Memory B cell (primary cell): ENCODE results near the gene HSFX2.
"Not testable (repeated sequence)": the region's sequence is repeated elsewhere in the genome, so short reads cannot be mapped to it uniquely, and the experiment has no call there.

Experiments
- ATAC-seq: fragments of 150-1000 bp; cut with Tn5 transposase; 2 replicates; pipeline ENCODE4 v1.10.0; 2021; ENCODE audit warnings: low read depth, mild to moderate bottlenecking, moderate library complexity
- DNase-seq, 2 donors: peaks; one replicate each; pipeline ENCODE4 v3.0.0; 2022; ENCODE audit warnings: low spot score in 2 of 2
- H3K27ac Mint-ChIP-seq: one replicate; pipeline ENCODE4 v1.8.0; 2022; ENCODE audit warnings: mild to moderate bottlenecking, moderate library complexity, mixed read lengths
- H3K27me3 Mint-ChIP-seq: one replicate; pipeline ENCODE4 v1.8.0; 2022; ENCODE audit warnings: mixed read lengths
- H3K36me3 Mint-ChIP-seq: one replicate; pipeline ENCODE4 v1.8.0; 2022; ENCODE audit warnings: mild to moderate bottlenecking, mixed read lengths
- H3K4me1 Mint-ChIP-seq: one replicate; pipeline ENCODE4 v1.8.0; 2022; ENCODE audit warnings: mixed read lengths
- H3K4me3 Mint-ChIP-seq: one replicate; pipeline ENCODE4 v1.8.0; 2022; ENCODE audit warnings: mild to moderate bottlenecking, moderate library complexity, mixed read lengths
- H3K9me3 Mint-ChIP-seq: one replicate; pipeline ENCODE4 v1.8.0; 2022; ENCODE audit warnings: mixed read lengths

Gene HSFX2

GRCh38 chrX:149619662-149620061 is 24.5 kb upstream of the HSFX2 start:
- not testable (repeated sequence) for H3K9me3 Mint-ChIP-seq, ATAC-seq, H3K4me3 Mint-ChIP-seq, H3K27ac Mint-ChIP-seq, H3K27me3 Mint-ChIP-seq, DNase-seq, H3K4me1 Mint-ChIP-seq, H3K36me3 Mint-ChIP-seq

GRCh38 chrX:149618871-149619270 is 23.8 kb upstream of the HSFX2 start:
- no peaks in the 10 kb centered on the region for H3K27me3 Mint-ChIP-seq

GRCh38 chrX:149611623-149612175 is 16.6 kb upstream of the HSFX2 start:
- Mint-ChIP-seq H3K9me3 (no peaks in the 10 kb centered on the region), H3K4me1 (peaks cover 6% of the 10 kb centered on the region), H3K27ac (peak overlapping the region; percentile 62)

More at GRCh38 chrX:149618871-149619270, 23.8 kb upstream of the HSFX2 start:
- no peak overlapping the region for H3K27ac Mint-ChIP-seq
- ATAC-seq (no peak), DNase-seq (no peak)
- H3K36me3 Mint-ChIP-seq = no peaks in the 10 kb centered on the region
- H3K9me3 Mint-ChIP-seq = no peaks in the 10 kb centered on the region
- no peaks in the 10 kb centered on the region for H3K4me1 Mint-ChIP-seq
- H3K4me3 Mint-ChIP-seq = no peak overlapping the region

GRCh38 chrX:149610511-149610910 is 15.4 kb upstream of the HSFX2 start:
- Mint-ChIP-seq H3K36me3 (peaks cover 9% of the 10 kb centered on the region), H3K9me3 (no peaks in the 10 kb centered on the region), H3K4me3 (no peak overlapping the region), H3K27ac (no peak overlapping the region), H3K27me3 (no peaks in the 10 kb centered on the region), H3K4me1 (peaks cover 6% of the 10 kb centered on the region)
- no peak for DNase-seq
- ATAC-seq = no peak

More at GRCh38 chrX:149611623-149612175, 16.6 kb upstream of the HSFX2 start:
- Mint-ChIP-seq H3K27me3 (no peaks in the 10 kb centered on the region), H3K4me3 (no peak overlapping the region), H3K36me3 (peaks cover 4% of the 10 kb centered on the region)
- no peak for ATAC-seq
- DNase-seq = no peak

- DNase-seq = no peak
- peaks cover 22% of the 10 kb centered on the region for H3K36me3 Mint-ChIP-seq
- H3K4me1 Mint-ChIP-seq = peaks cover 2% of the 10 kb centered on the region
- H3K9me3 Mint-ChIP-seq = no peaks in the 10 kb centered on the region
- no peaks in the 10 kb centered on the region for H3K27me3 Mint-ChIP-seq
- H3K27ac Mint-ChIP-seq = no peak overlapping the region
- H3K4me3 Mint-ChIP-seq = no peak overlapping the region
- no peak for ATAC-seq
These were observed 12.6 kb upstream of the HSFX2 start for GRCh38 chrX:149607699-149608098.

- DNase-seq, H3K9me3 Mint-ChIP-seq, ATAC-seq, H3K27ac Mint-ChIP-seq, H3K27me3 Mint-ChIP-seq, H3K4me1 Mint-ChIP-seq, H3K4me3 Mint-ChIP-seq: not testable (repeated sequence)
- peaks cover 22% of the 10 kb centered on the region for H3K36me3 Mint-ChIP-seq
These were observed 10.3 kb upstream of the HSFX2 start for GRCh38 chrX:149605248-149605885.

GRCh38 chrX:149598603-149599002 is 3.5 kb upstream of the HSFX2 start:
- H3K9me3 Mint-ChIP-seq, ATAC-seq, H3K36me3 Mint-ChIP-seq, DNase-seq, H3K27ac Mint-ChIP-seq, H3K4me1 Mint-ChIP-seq, H3K27me3 Mint-ChIP-seq, H3K4me3 Mint-ChIP-seq: not testable (repeated sequence)

GRCh38 chrX:149595943-149596342 is 829 bp upstream of the HSFX2 start:
- H3K4me1 Mint-ChIP-seq, ATAC-seq, DNase-seq, H3K36me3 Mint-ChIP-seq, H3K27ac Mint-ChIP-seq, H3K27me3 Mint-ChIP-seq, H3K9me3 Mint-ChIP-seq, H3K4me3 Mint-ChIP-seq: not testable (repeated sequence)

GRCh38 chrX:149590993-149591392 is 4.1 kb downstream of the HSFX2 start:
- ATAC-seq, H3K27ac Mint-ChIP-seq, H3K36me3 Mint-ChIP-seq, DNase-seq, H3K4me1 Mint-ChIP-seq, H3K4me3 Mint-ChIP-seq, H3K27me3 Mint-ChIP-seq, H3K9me3 Mint-ChIP-seq: not testable (repeated sequence)

- DNase-seq, H3K27me3 Mint-ChIP-seq, ATAC-seq, H3K27ac Mint-ChIP-seq, H3K4me1 Mint-ChIP-seq, H3K4me3 Mint-ChIP-seq, H3K36me3 Mint-ChIP-seq, H3K9me3 Mint-ChIP-seq: not testable (repeated sequence)
These were observed 7.8 kb downstream of the HSFX2 start, which contains the start of gene MAGEA9B for GRCh38 chrX:149587359-149587758. TSS of gene MAGEA9B (minus strand) at chrX:149587459. CDS start at chrX:149583179, 4,280 bp downstream.

- ATAC-seq, H3K27ac Mint-ChIP-seq: not testable (repeated sequence)
These were observed 9.5 kb downstream of the HSFX2 start for GRCh38 chrX:149585631-149586030.

GRCh38 chrX:149573456-149573855 is 21.7 kb downstream of the HSFX2 start:
- H3K27me3 Mint-ChIP-seq, DNase-seq: not testable (repeated sequence)

More at GRCh38 chrX:149585631-149586030, 9.5 kb downstream of the HSFX2 start:
- H3K4me3 Mint-ChIP-seq, H3K36me3 Mint-ChIP-seq, H3K9me3 Mint-ChIP-seq, H3K4me1 Mint-ChIP-seq, DNase-seq, H3K27me3 Mint-ChIP-seq: not testable (repeated sequence)

GRCh38 chrX:149572743-149573142 is 22.4 kb downstream of the HSFX2 start:
- Mint-ChIP-seq H3K27ac (no peak overlapping the region), H3K4me3 (no peak overlapping the region), H3K4me1 (no peaks in the 10 kb centered on the region)

More at GRCh38 chrX:149573456-149573855, 21.7 kb downstream of the HSFX2 start:
- not testable (repeated sequence) for ATAC-seq, H3K9me3 Mint-ChIP-seq, H3K4me1 Mint-ChIP-seq, H3K27ac Mint-ChIP-seq, H3K4me3 Mint-ChIP-seq, H3K36me3 Mint-ChIP-seq

GRCh38 chrX:149571770-149572169 is 23.3 kb downstream of the HSFX2 start:
- H3K27me3 Mint-ChIP-seq = peaks cover 3% of the 10 kb centered on the region
- no peaks in the 10 kb centered on the region for H3K4me1 Mint-ChIP-seq
- H3K4me3 Mint-ChIP-seq = no peak overlapping the region
- DNase-seq (no peak), ATAC-seq (no peak)
- H3K9me3 Mint-ChIP-seq = no peaks in the 10 kb centered on the region
- H3K27ac Mint-ChIP-seq = no peak overlapping the region
- H3K36me3 Mint-ChIP-seq = no peaks in the 10 kb centered on the region

More at GRCh38 chrX:149572743-149573142, 22.4 kb downstream of the HSFX2 start:
- DNase-seq (no peak), ATAC-seq (no peak)
- no peaks in the 10 kb centered on the region for H3K36me3 Mint-ChIP-seq
- peaks cover 3% of the 10 kb centered on the region for H3K27me3 Mint-ChIP-seq
- H3K9me3 Mint-ChIP-seq = no peaks in the 10 kb centered on the region

- H3K36me3 Mint-ChIP-seq = no peaks in the 10 kb centered on the region
- no peak for ATAC-seq
- DNase-seq = no peak
- no peaks in the 10 kb centered on the region for H3K4me1 Mint-ChIP-seq
- no peak overlapping the region for H3K27ac Mint-ChIP-seq
- no peak overlapping the region for H3K4me3 Mint-ChIP-seq
- H3K9me3 Mint-ChIP-seq = no peaks in the 10 kb centered on the region
- H3K27me3 Mint-ChIP-seq = peaks cover 3% of the 10 kb centered on the region
These were observed 24.4 kb downstream of the HSFX2 start for GRCh38 chrX:149570668-149571067.
